K562 (cell line): ENCODE data around the gene ZNF407.

Source experiments
- ARID2 ChIP-seq: fragments of 450-650 bp; IDR thresholded peaks from 2 replicates; pipeline ENCODE4 v1.6.1; 2017; ENCODE audit warnings: antibody characterized with exemption, mild to moderate bottlenecking
- DDX20 ChIP-seq: fragments of 450-650 bp; IDR thresholded peaks from 2 replicates; pipeline ENCODE4 v1.6.1; 2016; ENCODE audit warnings: missing genetic modification characterization, low read depth, mild to moderate bottlenecking, missing compliant biosample characterization, moderate library complexity
- ETV5 ChIP-seq: sonication (generic); formaldehyde crosslinking; IDR thresholded peaks from 2 replicates; pipeline ENCODE4 v1.4.0; 2020; ENCODE audit warnings: low read depth, mild to moderate bottlenecking, missing genetic modification reagents
- FOSL1 ChIP-seq: fragments of 200-800 bp; sonication (Bioruptor generic); conservative IDR thresholded peaks from 2 replicates; pipeline ENCODE4 v1.6.1; 2016; ENCODE audit warnings: missing genetic modification characterization, missing compliant biosample characterization
- JUNB ChIP-seq: fragments of 450-650 bp; formaldehyde crosslinking; conservative IDR thresholded peaks from 2 replicates; pipeline ENCODE4 v1.4.0; 2020; ENCODE audit warnings: mild to moderate bottlenecking
- SMAD3 ChIP-seq: fragments of 450-650 bp; formaldehyde crosslinking; conservative IDR thresholded peaks from 2 replicates; pipeline ENCODE4 v1.4.0; 2020; ENCODE audit warnings: mild to moderate bottlenecking
- ZNF224 ChIP-seq: sonication (generic); formaldehyde crosslinking; IDR thresholded peaks from 2 replicates; pipeline ENCODE4 v1.8.0; 2022; ENCODE audit warnings: mild to moderate bottlenecking, missing genetic modification reagents
- ZNF3 ChIP-seq: fragments of 250-450 bp; sonication (Bioruptor Pico); IDR thresholded peaks from 2 replicates; pipeline ENCODE4 v1.5.0; 2021; ENCODE audit warnings: mild to moderate bottlenecking, moderate library complexity
- ZNF589 ChIP-seq: fragments of 200-800 bp; sonication (Bioruptor generic); IDR thresholded peaks from 2 replicates; pipeline ENCODE4 v1.6.1; 2016; ENCODE audit warnings: low read depth, missing genetic modification characterization, missing compliant biosample characterization
- TF ChIP-seq, protein P1 (sequence below), 2 experiments: fragments of 450-650 bp; conservative IDR thresholded peaks; 2 replicates each; pipeline ENCODE4 v1.6.1; 2017; ENCODE audit warnings: mild to moderate bottlenecking in 2 of 2, moderate library complexity in 2 of 2
- TF ChIP-seq, protein P2 (sequence below): sonication (generic); formaldehyde crosslinking; IDR thresholded peaks from 2 replicates; pipeline ENCODE4 v1.5.0; 2020; ENCODE audit warnings: missing genetic modification reagents

- TF ChIP-seq, protein P1, sequence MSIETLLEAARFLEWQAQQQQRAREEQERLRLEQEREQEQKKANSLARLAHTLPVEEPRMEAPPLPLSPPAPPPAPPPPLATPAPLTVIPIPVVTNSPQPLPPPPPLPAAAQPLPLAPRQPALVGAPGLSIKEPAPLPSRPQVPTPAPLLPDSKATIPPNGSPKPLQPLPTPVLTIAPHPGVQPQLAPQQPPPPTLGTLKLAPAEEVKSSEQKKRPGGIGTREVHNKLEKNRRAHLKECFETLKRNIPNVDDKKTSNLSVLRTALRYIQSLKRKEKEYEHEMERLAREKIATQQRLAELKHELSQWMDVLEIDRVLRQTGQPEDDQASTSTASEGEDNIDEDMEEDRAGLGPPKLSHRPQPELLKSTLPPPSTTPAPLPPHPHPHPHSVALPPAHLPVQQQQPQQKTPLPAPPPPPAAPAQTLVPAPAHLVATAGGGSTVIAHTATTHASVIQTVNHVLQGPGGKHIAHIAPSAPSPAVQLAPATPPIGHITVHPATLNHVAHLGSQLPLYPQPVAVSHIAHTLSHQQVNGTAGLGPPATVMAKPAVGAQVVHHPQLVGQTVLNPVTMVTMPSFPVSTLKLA (conservative IDR thresholded peaks at IDR 0.05), result no peak
- no peak for TF ChIP-seq SMAD3 (CRISPR knock-in tag)
- TF ChIP-seq ZNF224, result no peak
- no peak for TF ChIP-seq DDX20 (tag)
- TF ChIP-seq ZNF589 (CRISPR knock-in tag), result no peak
- no peak for TF ChIP-seq FOSL1 (tag)
- TF ChIP-seq JUNB (CRISPR knock-in tag), result no peak
- TF ChIP-seq, protein P2, sequence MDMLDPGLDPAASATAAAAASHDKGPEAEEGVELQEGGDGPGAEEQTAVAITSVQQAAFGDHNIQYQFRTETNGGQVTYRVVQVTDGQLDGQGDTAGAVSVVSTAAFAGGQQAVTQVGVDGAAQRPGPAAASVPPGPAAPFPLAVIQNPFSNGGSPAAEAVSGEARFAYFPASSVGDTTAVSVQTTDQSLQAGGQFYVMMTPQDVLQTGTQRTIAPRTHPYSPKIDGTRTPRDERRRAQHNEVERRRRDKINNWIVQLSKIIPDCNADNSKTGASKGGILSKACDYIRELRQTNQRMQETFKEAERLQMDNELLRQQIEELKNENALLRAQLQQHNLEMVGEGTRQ (CRISPR knock-in tag), result no peak
- TF ChIP-seq ETV5 (CRISPR knock-in tag), result no peak
- TF ChIP-seq ARID2, result no peak
- TF ChIP-seq ZNF3 (CRISPR knock-in tag), result no peak
Observed at GRCh38 chr18:74651327-74652128, 53.9 kb downstream of the ZNF407 start.
